Measurements from ENCODE around the gene IHH. TPM values are rescaled to one million over a fixed set of nuclear protein-coding genes. Genes with fewer than 3 reads are reported as not detected.

IHH gene
- total RNA-seq, 6 experiments from 2014 or later: 0.42 to 3.9 (median 1.1) TPM

GRCh38 chr2:219037783-219038499, 22.8 kb downstream of the IHH start:
- Histone ChIP-seq H3K27me3 (no peaks in the 10 kb centered on the region), H3K36me3 (no peaks in the 10 kb centered on the region), H3K9me3 (no peaks in the 10 kb centered on the region), H3K4me3 (no peak overlapping the region), H3K27ac (no peak overlapping the region), H3K4me1 (peaks cover 0 to 10% (median 0%) of the 10 kb centered on the region in 4 donors)
- WGBS (ENCODE audit: insufficient coverage, low coverage, low lambda C conversion rate, missing lambda C conversion rate): 43% methylated on average over 4 of the region's 8 CpGs
- DNase-seq (no peak), ATAC-seq (peak in 1 of 4 donors; percentile 11)
- TF ChIP-seq POLR2A (IDR thresholded peaks at IDR 0.05): no peak
- TF ChIP-seq CTCF (IDR thresholded peaks at IDR 0.05): no peak
- intact Hi-C loops (cut with DNase I): no loop called here

GRCh38 chr2:219035942-219036341, 24.8 kb downstream of the IHH start:
- H3K36me3 ChIP-seq: no peaks in the 10 kb centered on the region
- H3K27ac ChIP-seq: no peak overlapping the region
- H3K4me3 ChIP-seq: no peak overlapping the region
- ATAC-seq (no peak), DNase-seq (no peak)
- no peaks in the 10 kb centered on the region for H3K4me1 ChIP-seq
- no peak for TF ChIP-seq POLR2A (IDR thresholded peaks at IDR 0.05)
- no peak for TF ChIP-seq CTCF (IDR thresholded peaks at IDR 0.05)
- no peaks in the 10 kb centered on the region for H3K9me3 ChIP-seq
- no peaks in the 10 kb centered on the region for H3K27me3 ChIP-seq
- WGBS (ENCODE audit: insufficient coverage, low coverage, low lambda C conversion rate, missing lambda C conversion rate): 91% methylated on average over 2 of the region's 2 CpGs
- intact Hi-C loops (cut with DNase I): no loop called here

- no peak for DNase-seq
- H3K27ac ChIP-seq: no peak overlapping the region
- no peaks in the 10 kb centered on the region for H3K9me3 ChIP-seq
- no peak for ATAC-seq
- H3K36me3 ChIP-seq: no peaks in the 10 kb centered on the region
- H3K4me3 ChIP-seq: no peak overlapping the region
- intact Hi-C loops (cut with DNase I): no loop called here
- WGBS (ENCODE audit: insufficient coverage, low coverage, low lambda C conversion rate, missing lambda C conversion rate): 38% methylated on average over 6 of the region's 6 CpGs
- H3K27me3 ChIP-seq: no peaks in the 10 kb centered on the region
- TF ChIP-seq CTCF (IDR thresholded peaks at IDR 0.05) (no peak), POLR2A (IDR thresholded peaks at IDR 0.05) (no peak)
- H3K4me1 ChIP-seq: no peaks in the 10 kb centered on the region
These were observed 25.9 kb downstream of the IHH start for GRCh38 chr2:219034823-219035222.

- TF ChIP-seq CTCF (IDR thresholded peaks at IDR 0.05) (no peak), POLR2A (IDR thresholded peaks at IDR 0.05) (no peak)
- intact Hi-C loops (cut with DNase I): no loop called here
- DNase-seq (no peak), ATAC-seq (no peak)
- Histone ChIP-seq H3K9me3 (no peaks in the 10 kb centered on the region), H3K4me1 (no peaks in the 10 kb centered on the region), H3K27me3 (no peaks in the 10 kb centered on the region), H3K4me3 (no peak overlapping the region), H3K36me3 (no peaks in the 10 kb centered on the region), H3K27ac (no peak overlapping the region)
- WGBS (ENCODE audit: insufficient coverage, low coverage, low lambda C conversion rate, missing lambda C conversion rate): 70% methylated on average over 11 of the region's 23 CpGs
These were observed 28.5 kb downstream of the IHH start for GRCh38 chr2:219032051-219032745.

Data from right lobe of liver (tissue), 6 donors.